ENCODE results near the gene SHH.

The SHH gene

DNA sequence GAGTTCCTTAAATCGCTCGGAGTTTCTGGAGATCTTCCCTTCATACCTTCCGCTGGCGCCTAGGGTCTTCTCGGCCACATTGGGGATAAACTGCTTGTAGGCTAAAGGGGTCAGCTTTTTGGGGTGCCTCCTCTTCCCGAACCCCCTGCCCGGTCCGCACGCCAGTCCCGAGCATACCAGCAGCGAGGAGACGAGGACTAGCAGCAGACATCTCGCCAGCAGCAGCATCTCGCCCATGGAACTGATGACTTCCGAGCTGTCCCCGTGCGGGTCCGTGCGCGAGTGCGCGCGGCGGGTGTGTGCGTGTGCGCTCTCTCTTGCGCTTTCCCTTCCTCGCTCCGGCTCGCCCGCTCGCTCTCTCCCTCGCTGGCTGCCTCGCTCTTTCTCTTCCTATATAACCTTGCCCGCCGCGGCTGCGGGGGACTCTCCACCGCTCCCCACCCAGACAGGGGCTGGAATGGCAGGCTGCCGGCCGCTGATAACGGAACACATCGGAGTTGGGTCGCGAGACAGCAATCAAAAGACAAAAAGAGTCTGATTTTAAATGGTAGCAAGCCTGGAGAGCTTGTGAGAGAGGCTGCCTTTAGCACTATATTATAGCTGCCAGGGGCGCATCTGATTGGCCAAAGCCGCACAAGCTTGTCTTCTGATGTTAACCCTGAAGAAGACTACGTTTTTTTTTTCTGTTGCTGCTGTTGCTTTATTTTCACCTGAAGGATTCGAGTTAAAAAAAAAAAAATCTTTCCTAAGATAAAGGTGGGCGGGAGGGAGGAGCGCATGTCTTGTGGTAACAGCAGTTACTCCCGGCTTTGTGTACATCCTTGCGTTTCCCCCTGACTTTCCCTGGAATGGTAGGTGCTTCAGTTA lies at the start of gene SHH:
SHH (minus strand) TSS at position 569 of the 867 bp plus-strand sequence; CDS start at position 228, 341 bp downstream.
- no peak for DNase-seq (ENCODE audit: low read depth in 2 of 2)

DNA sequence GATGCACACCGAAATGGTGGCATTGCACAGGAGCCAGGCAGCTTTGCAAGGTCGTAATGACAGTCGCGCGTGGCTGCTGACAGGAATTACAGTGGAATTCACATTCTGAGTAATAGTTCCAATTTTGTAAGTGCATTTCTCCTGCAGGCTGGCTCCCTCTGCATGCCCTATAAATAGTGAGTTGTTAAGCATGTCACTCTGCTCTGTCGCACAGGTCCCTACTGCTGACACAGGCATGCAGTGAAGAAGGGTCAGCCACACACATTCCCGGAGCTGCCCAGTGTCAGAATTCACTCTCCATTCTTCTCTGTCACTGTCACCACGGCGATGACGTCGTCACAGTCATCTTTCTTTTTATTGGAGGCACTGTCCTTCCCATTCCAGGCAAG lies 49.2 kb upstream of the SHH start:
- DNase-seq (ENCODE audit: low read depth in 2 of 2): no peak

DNA sequence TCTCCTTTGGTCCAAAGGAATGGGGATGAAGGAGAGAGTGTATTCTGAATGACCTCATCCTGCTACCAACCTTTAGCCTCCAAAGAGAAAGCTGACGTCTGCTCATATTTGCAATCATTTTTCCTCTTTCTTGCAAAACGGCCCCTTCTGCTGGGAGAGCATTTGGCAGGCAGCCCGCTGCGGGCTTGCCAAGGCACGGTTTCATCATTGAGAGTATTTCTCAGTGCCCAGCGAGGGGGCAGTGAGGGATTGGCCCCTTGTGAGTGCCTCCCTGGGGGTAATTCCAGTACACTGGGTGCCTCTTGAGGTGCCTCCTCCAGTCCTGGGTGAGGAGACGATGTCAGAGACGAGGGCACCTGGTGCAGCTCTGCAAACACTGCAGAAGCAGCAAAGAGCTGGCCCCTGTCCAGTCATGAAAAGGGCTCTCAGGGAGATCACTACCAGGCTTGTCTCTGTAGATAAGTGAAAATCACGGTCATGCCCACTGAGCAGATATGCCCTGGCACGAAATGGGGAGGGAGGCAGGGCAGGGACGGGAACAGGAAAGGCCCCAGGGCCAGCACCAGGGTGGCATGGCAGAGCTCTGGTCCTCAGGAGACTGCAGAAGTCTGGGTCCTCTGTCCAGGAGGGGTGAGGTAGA lies 48.7 kb upstream of the SHH start:
- DNase-seq (ENCODE audit: low read depth in 2 of 2): no peak

DNA sequence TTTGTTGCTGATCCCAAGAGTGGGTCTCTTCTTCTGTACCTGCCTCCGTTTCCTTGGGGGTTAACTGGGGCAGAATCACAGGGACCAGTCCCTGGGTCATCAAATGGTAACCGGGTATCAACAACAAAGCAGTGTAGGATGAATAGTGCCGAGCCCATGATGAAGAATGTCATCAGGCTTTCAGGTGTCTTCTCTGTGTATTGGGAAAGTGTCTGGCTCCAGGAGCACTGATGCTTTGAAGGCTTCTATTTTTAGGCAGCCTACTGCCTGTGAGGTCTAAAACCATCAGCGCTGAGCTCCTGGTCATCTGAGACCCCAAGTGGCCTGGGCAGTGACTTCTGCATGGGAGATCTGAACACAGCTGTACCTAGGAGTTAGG lies 48.2 kb upstream of the SHH start:
- DNase-seq (ENCODE audit: low read depth in 2 of 2): no peak

DNA sequence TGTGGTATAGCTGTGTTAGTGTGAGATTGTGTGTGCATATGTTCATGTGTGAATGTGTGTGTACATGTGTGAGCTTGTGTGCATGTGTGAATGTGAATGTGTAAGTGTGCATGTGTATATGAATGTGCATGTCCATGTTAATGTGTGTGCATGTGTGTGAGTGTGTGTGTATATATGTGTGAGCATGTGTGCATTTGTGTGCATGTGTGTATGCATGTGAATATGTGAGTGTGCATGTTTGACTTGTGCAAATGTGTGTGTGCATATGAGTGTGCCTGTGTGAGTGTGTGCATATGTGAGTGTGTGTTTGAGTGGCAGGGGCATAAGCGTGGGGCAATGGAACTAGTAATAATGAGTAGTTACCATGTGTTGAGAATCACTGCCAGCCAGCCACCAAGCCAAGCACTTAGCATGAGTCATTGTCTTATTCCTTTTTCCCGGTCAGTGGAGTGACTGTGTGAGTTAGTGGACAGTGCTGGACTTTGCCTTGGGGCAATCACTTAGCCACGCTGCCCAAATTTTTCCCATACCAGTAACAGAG lies 46.3 kb upstream of the SHH start:
- DNase-seq (ENCODE audit: low read depth in 2 of 2): no peak

DNA sequence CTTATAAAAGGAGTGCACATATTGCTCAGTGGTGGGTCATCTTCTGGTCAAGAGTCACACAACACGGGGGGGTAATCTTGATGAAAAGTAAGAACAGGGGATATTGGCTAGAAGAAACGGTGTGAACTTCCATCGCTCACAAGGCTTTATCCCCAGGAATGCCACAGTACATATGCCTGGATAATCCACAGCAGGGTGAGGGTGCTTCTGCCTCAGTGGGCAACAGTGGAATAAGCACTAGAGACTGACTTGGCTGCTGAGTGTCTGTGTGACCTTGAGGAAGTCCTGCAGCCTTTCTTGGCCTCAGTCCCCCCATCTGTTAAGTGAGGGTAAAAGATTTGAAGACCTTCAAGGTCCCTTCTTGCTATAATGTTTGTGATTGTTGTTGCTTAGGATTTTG lies 44.9 kb upstream of the SHH start:
- no peak for DNase-seq (ENCODE audit: low read depth in 2 of 2)

DNA sequence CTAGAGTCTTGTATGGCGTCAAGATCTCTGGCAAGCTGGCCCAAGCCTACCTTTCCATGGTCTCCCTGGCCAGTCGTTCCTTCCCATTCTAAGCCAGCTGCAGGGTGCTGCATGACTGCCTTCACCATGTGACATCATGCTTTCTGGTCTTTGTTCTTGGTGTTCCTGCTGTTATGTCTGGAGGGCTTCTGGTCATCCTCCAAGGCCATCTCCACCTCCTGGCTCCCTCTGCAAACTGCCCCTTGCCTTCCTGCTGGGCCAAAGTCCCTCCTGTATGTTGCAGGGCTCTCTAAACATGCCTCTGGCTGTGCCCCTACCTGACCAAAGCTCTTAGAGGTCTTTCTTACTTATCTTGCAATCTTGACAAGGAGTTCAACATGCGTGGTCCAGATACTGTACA lies 44.4 kb upstream of the SHH start:
- DNase-seq (ENCODE audit: low read depth in 2 of 2): no peak

DNA sequence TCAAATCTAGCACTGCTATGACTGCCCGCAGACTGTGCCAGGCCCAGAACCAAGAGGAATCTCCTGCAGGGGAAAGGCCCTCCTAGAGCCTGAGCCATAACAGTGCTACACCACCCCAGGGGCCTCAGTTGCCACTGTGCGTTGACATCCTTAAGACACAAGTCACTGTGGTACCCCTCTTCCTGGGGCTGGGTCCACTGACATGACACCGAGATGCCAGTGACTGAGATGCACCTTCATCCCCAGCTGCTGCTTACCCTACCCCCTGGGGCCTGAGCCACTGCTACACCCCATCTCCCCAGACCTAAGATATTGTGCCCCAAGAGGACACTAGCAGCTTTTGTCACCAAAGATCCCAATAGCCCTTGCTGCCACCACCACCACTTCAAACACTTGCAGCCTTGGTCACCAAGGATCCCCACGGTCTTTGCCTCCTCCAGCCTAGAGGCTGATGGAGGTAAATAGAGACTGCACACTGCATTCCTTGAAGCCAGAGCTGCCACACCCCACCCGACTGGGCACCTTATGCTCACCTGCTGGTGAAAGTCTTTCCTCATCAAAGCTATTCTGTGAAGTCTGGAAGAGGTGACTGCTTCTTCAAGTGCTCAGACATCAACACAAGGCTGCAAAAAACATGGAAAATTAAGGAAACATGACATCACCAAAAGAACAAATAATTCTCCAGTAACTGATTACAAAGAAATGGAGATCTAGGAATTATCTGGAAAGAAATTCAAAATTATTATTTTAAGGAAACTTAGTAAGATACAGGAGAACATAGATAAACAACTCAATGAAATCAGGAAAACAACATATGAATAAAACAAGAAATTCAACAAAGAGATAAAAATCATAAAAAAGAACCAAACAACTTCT lies 40.4 kb upstream of the SHH start:
- DNase-seq (ENCODE audit: low read depth in 2 of 2): no peak

DNA sequence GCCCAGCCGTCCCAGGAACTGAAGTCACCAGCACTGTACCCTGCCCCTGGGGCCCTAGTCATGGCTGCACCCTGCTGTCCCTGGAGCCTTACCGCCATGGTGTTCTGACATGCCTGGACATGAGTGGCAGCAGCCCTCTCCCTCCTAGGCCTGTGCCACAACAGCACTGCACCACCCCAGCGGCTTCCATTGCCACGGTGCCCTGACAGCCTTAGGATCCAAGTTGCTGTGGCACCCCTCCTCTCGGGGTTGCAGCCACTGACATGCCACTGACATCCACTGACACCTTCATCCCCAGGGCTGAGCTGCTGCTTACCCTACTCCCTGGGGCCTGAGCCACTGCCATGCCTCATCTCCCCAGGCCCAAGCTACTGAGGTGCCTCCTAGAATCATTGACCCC lies 39.6 kb upstream of the SHH start:
- DNase-seq (ENCODE audit: low read depth in 2 of 2): no peak

DNA sequence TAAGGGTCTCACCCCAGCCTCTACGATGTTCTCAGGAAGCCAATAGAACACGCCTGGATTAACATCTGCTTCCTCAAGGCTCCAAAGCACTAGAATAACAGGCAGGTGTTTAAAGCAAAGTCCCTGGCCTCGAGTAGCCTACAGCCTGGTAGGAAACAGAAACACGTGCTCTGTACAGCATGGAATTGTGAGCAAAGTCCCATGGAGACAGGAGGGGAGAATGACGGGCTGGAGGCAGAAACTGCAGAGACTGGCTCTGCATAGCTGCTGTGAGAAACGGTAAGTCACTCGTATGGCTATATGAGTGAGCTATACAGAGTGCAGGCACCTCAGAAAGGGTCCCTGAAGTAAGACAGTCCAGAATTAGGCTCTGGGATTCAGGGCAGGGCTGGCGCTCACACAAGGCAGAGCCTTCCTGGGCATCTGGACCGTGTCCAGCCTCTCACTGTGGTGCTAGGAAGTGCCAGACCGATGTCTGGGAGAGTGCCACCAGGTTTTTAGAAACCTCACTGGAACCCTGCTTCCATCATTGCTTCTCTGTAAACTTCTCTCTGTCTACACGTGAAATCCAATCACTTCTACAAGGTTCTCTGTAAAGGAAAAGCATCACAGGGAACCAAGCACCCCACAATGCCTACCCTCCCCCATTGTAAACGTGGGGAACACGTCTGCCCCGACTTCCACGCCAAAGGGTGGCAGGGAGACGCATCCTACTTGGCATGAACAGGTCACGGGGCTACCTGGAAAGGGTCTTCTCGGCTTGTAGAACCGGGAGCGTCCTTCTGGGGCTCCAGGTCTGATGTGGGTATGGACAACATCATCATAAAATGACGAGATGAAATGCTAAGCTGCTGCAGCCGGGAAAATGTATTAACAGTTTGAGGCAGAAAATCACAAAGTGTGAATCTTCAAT lies 38.8 kb upstream of the SHH start:
- DNase-seq (ENCODE audit: low read depth in 2 of 2): no peak

DNA sequence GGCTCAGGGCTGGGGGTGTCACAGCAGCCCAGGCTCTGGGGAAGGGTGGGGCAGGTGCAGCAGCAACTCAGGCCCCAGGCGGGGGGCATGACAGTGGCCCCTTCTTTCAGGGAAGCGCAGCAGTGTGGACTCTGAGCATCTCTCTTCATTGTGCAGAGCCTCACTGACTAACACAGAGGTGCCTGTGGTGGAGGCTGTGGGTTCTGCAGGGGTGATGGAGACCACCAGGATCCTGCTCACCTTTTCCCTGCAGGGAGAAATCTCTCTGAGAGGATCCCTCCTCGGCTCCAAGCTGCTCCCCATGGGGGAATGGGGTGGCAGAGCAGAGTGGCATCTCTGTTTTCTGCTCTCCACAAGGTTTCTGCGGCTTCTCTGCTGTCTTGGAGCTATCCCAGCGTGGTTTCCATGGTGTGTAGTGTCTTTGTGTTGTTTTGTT lies 37.8 kb upstream of the SHH start:
- no peak for DNase-seq (ENCODE audit: low read depth in 2 of 2)

DNA sequence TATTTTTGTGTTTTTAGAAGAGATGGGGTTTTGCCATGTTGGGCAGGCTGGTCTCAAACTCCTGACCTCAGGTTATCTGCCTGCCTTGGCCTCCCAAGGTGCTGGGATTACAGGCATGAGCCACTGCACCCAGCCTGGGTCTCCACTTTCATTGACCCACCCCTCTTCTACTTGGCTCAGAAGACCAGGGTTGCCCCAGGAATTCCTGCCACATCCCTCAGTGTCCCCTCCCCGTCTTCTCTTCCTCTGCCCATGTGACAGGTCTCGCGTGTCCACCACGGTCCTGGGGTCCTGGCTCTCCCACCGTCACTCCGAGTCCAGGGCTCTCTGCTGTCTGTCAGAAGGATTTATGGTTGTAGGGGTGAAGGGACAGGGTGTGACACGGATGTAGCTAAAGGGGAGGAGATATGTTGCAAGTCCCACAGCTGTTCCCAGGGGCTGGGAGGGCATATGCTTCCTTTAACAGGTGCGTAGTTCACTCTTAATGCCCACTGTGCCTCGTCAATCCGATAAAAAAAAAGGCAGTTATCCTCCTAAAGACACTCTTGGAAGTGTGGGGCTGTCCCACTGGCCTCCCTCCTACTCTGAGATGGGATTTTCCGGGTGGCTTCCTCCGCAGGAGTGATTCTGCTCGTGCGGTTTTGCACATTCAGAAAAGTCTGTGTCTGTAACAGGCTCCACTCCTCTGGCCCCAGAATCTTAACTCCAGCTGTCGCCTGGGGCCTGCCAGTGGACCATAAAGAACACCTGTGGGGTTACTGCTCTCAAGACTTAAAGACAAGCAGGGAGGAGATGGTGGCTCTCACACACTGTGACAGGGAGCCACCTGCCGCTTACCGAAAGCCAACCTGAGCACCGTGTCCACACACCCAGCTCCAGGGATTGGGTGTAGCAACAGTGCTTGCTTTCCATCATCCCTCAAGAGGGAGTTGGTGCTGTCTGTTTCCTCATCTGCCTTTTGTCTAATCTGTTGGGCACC lies 36.7 kb upstream of the SHH start:
- no peak for DNase-seq (ENCODE audit: low read depth in 2 of 2)

DNA sequence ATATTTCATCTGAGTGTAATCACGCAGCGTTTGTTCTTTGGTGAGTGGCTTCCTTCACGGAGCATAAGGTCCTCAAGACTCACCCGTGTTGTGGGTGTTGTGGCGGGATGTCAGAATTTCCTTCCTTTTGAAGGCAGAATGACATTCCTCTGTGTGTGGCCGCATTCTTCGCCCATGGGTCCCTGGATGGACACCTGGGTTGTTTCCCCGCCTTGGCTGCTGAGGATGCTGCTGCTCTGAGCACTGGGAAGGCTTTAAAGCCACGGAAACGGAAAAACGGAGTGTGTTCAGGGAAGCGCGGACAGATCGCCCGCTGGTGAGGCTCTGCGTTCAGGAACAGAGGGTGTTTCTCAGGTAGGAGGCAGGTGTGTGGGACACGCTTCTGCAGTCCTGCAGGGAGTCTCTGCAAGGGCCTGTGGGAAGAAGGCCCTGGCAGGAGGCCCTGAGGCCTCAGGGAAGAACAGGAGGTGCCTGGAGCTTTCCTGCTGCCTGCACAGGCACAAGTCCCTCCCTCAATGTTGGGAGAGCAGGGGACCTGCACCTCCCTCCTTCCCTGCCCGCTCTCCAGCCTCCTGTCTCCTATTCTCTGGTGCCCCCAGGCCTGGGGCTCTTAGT lies 35.7 kb upstream of the SHH start:
- DNase-seq (ENCODE audit: low read depth in 2 of 2): no peak

DNA sequence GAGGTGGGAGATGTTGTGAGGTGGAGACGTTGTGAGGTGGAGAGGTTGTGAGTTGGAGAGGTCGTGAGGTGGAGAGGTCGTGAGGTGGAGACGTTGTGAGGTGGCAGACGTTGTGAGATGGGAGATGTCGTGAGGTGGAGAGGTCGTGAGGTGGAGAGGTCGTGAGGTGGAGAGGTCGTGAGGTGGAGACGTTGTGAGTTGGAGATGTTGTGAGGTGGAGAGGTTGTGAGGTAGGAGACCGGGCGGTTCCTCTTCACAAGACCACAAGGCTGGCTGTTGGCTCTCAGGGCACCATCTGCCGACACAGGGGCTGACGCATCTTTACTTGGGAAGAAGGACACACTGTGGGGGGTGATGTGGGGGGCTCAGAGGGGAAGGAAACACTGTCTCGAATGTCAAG lies 34.7 kb upstream of the SHH start:
- DNase-seq (ENCODE audit: low read depth in 2 of 2): no peak

DNA sequence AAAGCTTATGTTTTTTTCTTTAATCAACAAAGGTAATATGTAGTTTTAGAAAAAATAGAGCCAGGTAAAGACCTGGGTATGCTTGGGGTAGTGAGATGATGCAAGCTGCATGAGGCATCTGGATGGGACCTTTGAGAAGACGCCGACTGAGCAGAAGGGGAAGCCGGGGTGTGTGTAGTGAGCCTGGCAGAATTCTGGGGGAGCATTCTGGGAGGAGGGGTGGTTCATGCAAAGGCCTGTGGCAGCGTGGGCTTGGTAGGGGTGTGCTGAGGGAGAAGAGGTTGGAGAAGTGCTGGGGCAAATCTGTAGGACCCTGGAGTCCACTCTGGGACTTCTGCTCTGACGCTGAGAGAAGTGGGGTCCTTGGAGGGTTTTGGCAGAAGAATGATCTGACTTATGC lies 33.9 kb upstream of the SHH start:
- no peak for DNase-seq (ENCODE audit: low read depth in 2 of 2)

DNA sequence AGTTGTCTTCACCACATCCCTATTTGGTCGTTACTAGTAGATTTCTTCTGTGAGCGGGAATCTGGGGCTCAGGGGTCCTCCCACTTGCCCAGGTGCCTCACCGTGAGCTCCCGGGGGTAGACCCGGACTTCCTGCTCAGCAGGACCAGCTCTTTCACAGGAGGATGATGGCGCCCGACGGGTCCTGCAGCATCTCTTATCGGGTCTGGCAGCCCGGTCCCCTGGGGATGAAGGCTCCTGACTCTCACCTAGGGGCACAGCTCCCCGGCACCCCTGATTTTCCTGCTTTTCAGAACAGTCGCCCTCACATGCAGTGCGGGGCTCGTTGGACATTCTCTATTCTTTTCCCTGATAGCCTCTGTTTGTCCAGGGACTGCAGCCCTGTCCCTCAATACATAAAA lies 33.0 kb upstream of the SHH start:
- no peak for DNase-seq (ENCODE audit: low read depth in 2 of 2)

DNA sequence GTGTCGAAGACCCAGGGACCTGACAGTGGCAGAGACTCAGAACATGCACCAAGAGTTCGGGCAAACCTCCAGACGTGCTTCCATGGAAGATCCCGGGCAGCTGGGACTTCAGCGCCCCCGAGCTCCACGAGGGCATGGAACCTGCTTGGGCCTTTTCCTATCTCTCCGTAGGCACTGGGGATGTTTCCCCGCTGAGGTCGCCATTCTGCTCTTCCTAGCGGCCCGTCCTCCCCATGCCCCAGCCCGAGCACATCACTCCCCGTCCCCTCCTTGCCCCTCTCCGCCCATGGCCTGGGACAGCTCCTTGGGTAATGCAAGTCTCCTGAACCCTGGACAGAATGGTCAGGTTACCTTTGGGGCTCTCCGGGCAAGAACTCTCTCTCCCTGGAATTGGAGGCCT lies 32.3 kb upstream of the SHH start:
- DNase-seq (ENCODE audit: low read depth in 2 of 2): no peak

DNA sequence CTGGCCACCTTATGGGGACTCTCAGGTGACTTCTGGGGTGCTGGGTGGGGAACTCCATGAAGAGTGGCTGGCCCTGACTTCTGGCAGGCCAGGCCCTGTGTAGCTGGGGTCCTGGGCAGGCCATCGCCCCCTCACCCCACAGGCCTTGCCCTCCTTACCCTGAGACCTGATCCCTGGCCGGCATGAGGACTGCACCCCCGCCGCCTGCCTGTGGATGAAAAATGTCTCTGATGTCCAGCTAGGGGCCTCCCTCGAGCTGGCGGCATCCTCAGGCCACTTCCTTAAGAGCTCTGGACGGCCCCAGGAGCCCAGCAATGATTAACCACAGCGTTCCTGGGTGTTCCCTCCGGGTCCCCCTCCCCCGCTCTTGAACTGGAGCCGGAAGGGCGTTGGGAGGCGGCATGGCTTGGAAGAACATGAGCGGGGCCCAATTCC lies 31.8 kb upstream of the SHH start:
- no peak for DNase-seq (ENCODE audit: low read depth in 2 of 2)

DNA sequence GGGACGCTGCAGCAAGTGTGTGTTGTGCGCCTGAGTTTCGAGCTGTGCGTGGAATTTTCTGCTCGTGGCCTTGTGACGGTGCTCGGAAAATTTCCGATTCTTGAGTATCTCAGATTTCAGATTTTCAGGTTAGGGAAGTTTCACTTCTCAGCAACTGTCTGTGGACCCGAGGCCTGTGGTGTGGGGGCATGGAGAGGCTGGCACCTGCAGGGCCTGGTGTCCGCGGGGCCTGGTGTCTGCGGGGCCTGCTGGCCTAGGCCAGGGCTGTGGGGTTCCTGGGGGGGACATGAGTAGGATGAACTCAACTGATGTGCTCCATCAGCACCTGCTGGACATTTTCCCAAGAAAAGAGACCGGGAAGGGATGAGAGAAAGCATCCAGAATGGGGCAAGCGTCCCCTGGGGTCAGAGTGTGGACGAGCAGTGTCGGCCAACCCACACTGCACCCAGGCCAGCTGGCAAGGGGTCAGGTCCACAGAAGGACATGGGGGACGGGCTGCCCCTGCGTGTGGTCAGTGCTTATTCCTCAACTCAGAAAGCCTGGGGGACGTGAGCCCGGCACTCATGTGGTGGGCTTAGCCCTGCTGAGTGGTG lies 31.3 kb upstream of the SHH start:
- DNase-seq (ENCODE audit: low read depth in 2 of 2): no peak

Measured in stimulated activated CD4-positive, alpha-beta T cell treated with anti-CD3 and anti-CD28 coated beads, Interleukin-12 subunit alpha, Interleukin-12 subunit beta, amount 100 ng/mL, for 24 hours (primary cell).